ENCODE measurements around the gene CLDN10.

GRCh38 chr13:95527955-95528354 is 24.6 kb upstream of the CLDN10 start:
- no peak for TF ChIP-seq POLR2A (IDR thresholded peaks at IDR 0.05)
- TF ChIP-seq CTCF (IDR thresholded peaks at IDR 0.05): no peak
